SH-SY5Y (cell line): ENCODE results near the gene SKAP2.

Experiments
- GATA2 ChIP-seq: IDR thresholded peaks from 2 replicates; pipeline ENCODE4 v1.6.1; 2011; ENCODE audit warnings: mild to moderate bottlenecking, low read depth, low read length
- GATA3 ChIP-seq: IDR thresholded peaks from 2 replicates; pipeline ENCODE4 v1.6.1; 2011; ENCODE audit warnings: low read depth, mild to moderate bottlenecking, low read length, moderate library complexity

- no peak for TF ChIP-seq GATA3
- TF ChIP-seq GATA2: no peak
These were observed 164.6 kb downstream of the SKAP2 start for GRCh38 chr7:26699766-26700165.
